Ectodermal cell (in vitro differentiated cells): ENCODE measurements around the gene ADORA1.

Experiments
- H3K27ac ChIP-seq: 2 replicates; pipeline ENCODE4 v1.7.0; 2013; ENCODE audit warnings: mild to moderate bottlenecking, low read depth, low read length; ENCODE audit not compliant: insufficient read depth, poor library complexity, severe bottlenecking
- H3K27me3 ChIP-seq: 2 replicates; pipeline ENCODE4 v1.7.0; 2013; ENCODE audit warnings: mild to moderate bottlenecking, low read length; ENCODE audit not compliant: insufficient read depth, control insufficient read depth, poor library complexity, severe bottlenecking
- H3K36me3 ChIP-seq: one replicate; pipeline ENCODE4 v1.7.0; 2013; ENCODE audit warnings: low read length; ENCODE audit not compliant: control insufficient read depth, insufficient read depth
- H3K4me1 ChIP-seq: one replicate; pipeline ENCODE4 v1.7.0; 2013; ENCODE audit warnings: low read length; ENCODE audit not compliant: control insufficient read depth, insufficient read depth
- H3K4me3 ChIP-seq: 2 replicates; pipeline ENCODE4 v1.7.0; 2013; ENCODE audit warnings: low read depth, low read length, control low read depth; ENCODE audit not compliant: insufficient read depth
- H3K9me3 ChIP-seq: 2 replicates; pipeline ENCODE4 v1.7.0; 2013; ENCODE audit warnings: mild to moderate bottlenecking, low read length, moderate library complexity; ENCODE audit not compliant: control insufficient read depth
- WGBS, 2 experiments: methylation state at CpG; one replicate each; pipeline ENCODE4 v1.1.7; 2013; ENCODE audit warnings: missing lambda C conversion rate in 2 of 2; 5-methylcytosine and 5-hydroxymethylcytosine counted together

Gene ADORA1

GRCh38 chr1:203104789-203105390 is 22.6 kb upstream of the ADORA1 start:
- Histone ChIP-seq H3K4me3 (no peak overlapping the region), H3K36me3 (no peaks in the 10 kb centered on the region), H3K27ac (no peak overlapping the region), H3K9me3 (no peaks in the 10 kb centered on the region), H3K4me1 (no peaks in the 10 kb centered on the region), H3K27me3 (no peaks in the 10 kb centered on the region)

- 91 to 100% methylated on average over 2 of the region's 2 CpGs for WGBS, 2 experiments
- H3K27ac ChIP-seq: no peak overlapping the region
- H3K9me3 ChIP-seq: no peaks in the 10 kb centered on the region
- H3K4me1 ChIP-seq: peaks cover 4% of the 10 kb centered on the region
- no peaks in the 10 kb centered on the region for H3K36me3 ChIP-seq
- no peak overlapping the region for H3K4me3 ChIP-seq
- peaks cover 5% of the 10 kb centered on the region for H3K27me3 ChIP-seq
Measured at GRCh38 chr1:203112475-203112874, 15.1 kb upstream of the ADORA1 start.

DNA sequence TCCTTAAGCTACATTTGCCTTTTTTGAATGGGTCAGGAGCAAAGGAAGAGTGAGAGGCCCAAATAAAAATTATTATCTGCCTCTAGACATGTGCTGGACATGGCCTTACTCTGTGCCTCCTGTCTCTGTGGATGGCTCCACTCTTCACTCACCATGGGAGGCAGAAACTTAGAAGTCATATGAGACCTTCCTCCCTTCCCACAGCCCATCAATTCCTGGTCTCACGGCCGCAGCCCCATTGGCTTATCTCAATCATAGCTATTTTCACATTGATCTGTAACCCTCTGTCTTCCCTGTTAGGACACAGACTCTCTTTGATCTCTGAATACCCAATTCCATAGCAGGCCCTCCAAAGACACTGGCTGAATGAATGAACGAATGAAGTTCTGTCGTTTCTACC is 14.2 kb upstream of the ADORA1 start:
- peaks cover 8% of the 10 kb centered on the region for H3K27me3 ChIP-seq
- WGBS, 2 experiments: 86 to 89% methylated on average over 4 of the region's 4 CpGs
- H3K36me3 ChIP-seq: no peaks in the 10 kb centered on the region
- no peak overlapping the region for H3K4me3 ChIP-seq
- H3K4me1 ChIP-seq: peaks cover 4% of the 10 kb centered on the region
- no peak overlapping the region for H3K27ac ChIP-seq
- no peaks in the 10 kb centered on the region for H3K9me3 ChIP-seq

GRCh38 chr1:203114202-203114601 is 13.3 kb upstream of the ADORA1 start:
- 84 to 87% methylated on average over 7 of the region's 7 CpGs for WGBS, 2 experiments
- no peaks in the 10 kb centered on the region for H3K9me3 ChIP-seq
- H3K36me3 ChIP-seq: no peaks in the 10 kb centered on the region
- H3K27me3 ChIP-seq: peaks cover 8% of the 10 kb centered on the region
- H3K4me3 ChIP-seq: no peak overlapping the region
- no peak overlapping the region for H3K27ac ChIP-seq
- peaks cover 4% of the 10 kb centered on the region for H3K4me1 ChIP-seq

DNA sequence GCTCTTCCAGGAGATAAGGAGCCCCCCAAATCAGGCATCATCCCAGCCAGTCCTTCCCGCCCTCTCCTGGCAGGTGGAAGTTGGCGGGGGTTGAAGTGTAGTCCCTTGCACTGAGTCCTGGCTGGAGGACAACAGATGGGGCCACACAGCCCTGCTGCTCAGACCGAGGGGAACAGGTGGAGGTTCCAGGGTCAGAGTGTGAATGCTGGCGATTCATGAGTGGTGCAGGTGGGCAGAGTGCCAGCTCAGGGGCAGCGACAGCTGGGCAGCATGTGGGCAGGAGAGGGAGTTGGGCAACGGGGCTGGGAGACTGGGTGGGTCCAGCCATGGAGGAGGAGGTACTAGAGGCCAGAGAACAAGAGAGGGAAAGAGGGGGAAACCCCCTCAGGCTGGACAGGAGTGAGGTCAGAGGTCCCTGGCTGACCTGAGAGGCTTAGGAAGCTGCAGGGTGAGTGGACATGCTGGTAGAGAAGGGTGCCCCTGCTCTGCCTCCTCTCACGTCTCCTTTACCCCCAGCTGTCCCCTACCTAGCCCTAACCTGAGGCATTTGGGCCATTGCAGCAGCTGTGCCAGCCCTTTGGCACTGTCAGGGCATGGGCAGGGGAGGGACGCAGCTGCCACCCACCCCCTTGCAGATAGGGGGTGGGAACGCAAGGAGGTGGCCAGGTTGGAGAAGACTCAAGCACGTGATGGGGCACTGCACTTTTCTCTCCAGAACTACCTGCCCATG is 11.3 kb upstream of the ADORA1 start:
- Histone ChIP-seq H3K4me3 (no peak overlapping the region), H3K4me1 (peaks cover 4% of the 10 kb centered on the region), H3K36me3 (no peaks in the 10 kb centered on the region), H3K27me3 (peaks cover 8% of the 10 kb centered on the region), H3K27ac (no peak overlapping the region), H3K9me3 (no peaks in the 10 kb centered on the region)
- 89% methylated on average over 9 to 10 of the region's 10 CpGs for WGBS, 2 experiments

GRCh38 chr1:203117611-203118575 is 9.6 kb upstream of the ADORA1 start:
- no peaks in the 10 kb centered on the region for H3K36me3 ChIP-seq
- no peaks in the 10 kb centered on the region for H3K9me3 ChIP-seq
- peaks cover 8% of the 10 kb centered on the region for H3K27me3 ChIP-seq
- 37 to 38% methylated on average over 33 to 35 of the region's 35 CpGs for WGBS, 2 experiments
- no peak overlapping the region for H3K4me3 ChIP-seq
- H3K4me1 ChIP-seq: peaks cover 4% of the 10 kb centered on the region
- H3K27ac ChIP-seq: no peak overlapping the region

DNA sequence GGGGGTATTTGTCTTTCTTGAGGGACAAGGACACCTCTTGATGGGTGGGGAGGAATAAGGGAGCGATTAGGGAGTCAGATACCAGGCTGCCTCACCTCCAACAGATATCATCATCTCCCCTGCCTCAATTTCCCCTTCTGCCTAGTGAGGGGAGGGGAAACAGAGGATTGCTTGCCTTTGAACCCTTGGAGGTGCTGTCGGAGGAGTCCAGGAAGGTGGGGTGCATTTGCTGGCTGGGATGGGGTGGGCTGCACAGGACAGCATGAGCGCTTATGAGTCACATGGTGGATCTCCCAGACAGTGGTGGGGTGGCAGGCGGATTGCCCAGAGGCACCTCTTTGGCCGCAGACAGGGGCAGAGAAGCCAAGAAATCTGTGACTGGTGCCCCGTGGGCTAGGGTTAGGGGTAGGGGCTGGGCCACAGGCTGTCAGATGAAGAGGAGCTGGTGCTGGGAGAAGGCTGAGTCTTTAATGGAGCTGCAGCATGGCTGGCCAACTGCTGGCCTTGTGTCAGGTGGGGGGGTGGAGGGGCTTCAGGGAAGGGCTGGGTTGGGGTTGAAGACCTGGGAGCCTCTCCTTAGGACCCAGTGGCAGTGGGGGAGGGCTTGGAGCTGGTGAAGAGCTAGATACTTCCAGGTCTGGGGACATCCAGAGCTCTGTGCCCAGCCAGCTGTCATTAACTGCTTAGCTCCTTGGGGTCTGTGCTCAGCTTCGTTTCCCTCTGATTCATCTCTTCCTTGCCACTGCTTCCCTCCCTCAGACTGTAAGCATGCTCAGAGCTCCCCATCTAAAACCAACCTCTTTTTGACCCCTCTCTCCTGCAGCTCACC is 7.0 kb upstream of the ADORA1 start:
- peaks cover 4% of the 10 kb centered on the region for H3K4me1 ChIP-seq
- no peaks in the 10 kb centered on the region for H3K9me3 ChIP-seq
- H3K4me3 ChIP-seq: no peak overlapping the region
- WGBS, 2 experiments: 89 to 91% methylated on average over 6 of the region's 7 CpGs
- no peak overlapping the region for H3K27ac ChIP-seq
- peaks cover 12% of the 10 kb centered on the region for H3K27me3 ChIP-seq
- H3K36me3 ChIP-seq: no peaks in the 10 kb centered on the region

- H3K4me3 ChIP-seq: no peak overlapping the region
- H3K27me3 ChIP-seq: peaks cover 12% of the 10 kb centered on the region
- no peaks in the 10 kb centered on the region for H3K36me3 ChIP-seq
- H3K4me1 ChIP-seq: peaks cover under 1% of the 10 kb centered on the region
- H3K27ac ChIP-seq: no peak overlapping the region
- 92% methylated on average over 11 of the region's 11 CpGs for WGBS, 2 experiments
- H3K9me3 ChIP-seq: no peaks in the 10 kb centered on the region
Measured at GRCh38 chr1:203121186-203122015, 6.1 kb upstream of the ADORA1 start.

- H3K4me1 ChIP-seq: peaks cover 8% of the 10 kb centered on the region
- peaks cover 17% of the 10 kb centered on the region for H3K27me3 ChIP-seq
- H3K27ac ChIP-seq: no peak overlapping the region
- no peaks in the 10 kb centered on the region for H3K9me3 ChIP-seq
- 93% methylated on average over 2 of the region's 2 CpGs for WGBS, 2 experiments
- H3K4me3 ChIP-seq: no peak overlapping the region
- H3K36me3 ChIP-seq: no peaks in the 10 kb centered on the region
Measured at GRCh38 chr1:203122159-203122558, 5.4 kb upstream of the ADORA1 start.
